Psoas muscle (tissue), 8 donors: ENCODE data around the gene PLXNB2. TPM values are rescaled to one million over a fixed set of nuclear protein-coding genes. Genes with fewer than 3 reads are reported as not detected.

Experiments used
- ATAC-seq, 4 donors: fragments of 200-7000 bp; cut with Tn5 transposase; one replicate each; pipeline ENCODE4 v1.9.1; 2020; ENCODE audit warnings: moderate library complexity in 3 of 4, mild to moderate bottlenecking in 2 of 4
- DNase-seq, 2 donors: peaks; one replicate each; pipeline ENCODE4 v3.0.0-alpha.2; 2020
- H3K27ac ChIP-seq: fragments of 200-600 bp; one replicate; pipeline ENCODE4 v1.8.0; 2022
- H3K27me3 ChIP-seq, 3 donors: fragments of 200-600 bp in 1 of 3; one replicate each; pipeline versions ENCODE4 v1.6.1 to v1.8.0; 2013 to 2022; ENCODE audit warnings: low read length in 2 of 3, mild to moderate bottlenecking in 2 of 3, moderate library complexity in 1 of 3; ENCODE audit not compliant: insufficient read depth in 3 of 3
- H3K36me3 ChIP-seq, 2 donors: fragments of 200-600 bp in 1 of 2; one replicate each; pipeline versions ENCODE4 v1.6.1 to v1.8.0; 2013 to 2022; ENCODE audit warnings: low read depth in 1 of 2, mild to moderate bottlenecking in 1 of 2, moderate library complexity in 1 of 2; ENCODE audit not compliant: insufficient read depth in 1 of 2
- H3K4me1 ChIP-seq: fragments of 200-600 bp; one replicate; pipeline ENCODE4 v1.8.0; 2022
- H3K4me3 ChIP-seq: fragments of 200-600 bp; one replicate; pipeline ENCODE4 v1.8.0; 2022; ENCODE audit warnings: mild to moderate bottlenecking
- H3K9me3 ChIP-seq: fragments of 200-600 bp; one replicate; pipeline ENCODE4 v1.8.0; 2022
- WGBS, 3 donors: extraction: QIAGEN DNeasy Blood & Tissue Kit; methylation state at CpG; one replicate each; pipeline versions ENCODE4 v1.1.6 to v1.1.7; 2013; 5-methylcytosine and 5-hydroxymethylcytosine counted together
- intact Hi-C, 2 donors: fragments of 100-400 bp; cut with DNase I; formaldehyde crosslinking; loops; one replicate each; pipeline versions ENCODE4 v1.11.0 to v1.14.2; 2022
- long read RNA-seq, 2 donors: library from polyadenylated mRNA; unstranded; transcript quantifications; one replicate each; pipeline ENCODE4 v2.0.0, GENCODE V29; 2021
- polyA plus RNA-seq, 3 donors: library from polyadenylated mRNA; stranded (reverse); fragments of 200-250 nt; gene quantifications; one replicate each; pipeline ENCODE4 v1.2.3, GENCODE V29; 2013
- total RNA-seq, 4 donors: library from RNA; stranded (reverse); fragmentation: NEBNext Ultra II Directional in 2 of 4; extraction: Animal tissue kit (Norgen Biotek cat#: 25700) in 2 of 4; gene quantifications; one replicate each; pipeline versions ENCODE4 v1.2.1 to v1.2.4, GENCODE V29; 2021 to 2023
- TF ChIP-seq, protein P1 (sequence below): fragments of 200-600 bp; IDR thresholded peaks from one replicate; pipeline ENCODE4 v1.8.0; 2022; ENCODE audit warnings: antibody characterized with exemption
- donor health status: healthy with polysubstance abuse.
- donor health status: DM: no; HTN: no; CAD: no; lungs with moderate emphysema.
- donor health status: Bipolar disorder and iron deficiency.
- donor health status: healthy.
- donor health status: DM: yes; HTN: yes; CAD: no.
- donor health status: DM: no; HTN: no; CAD: no.
- donor health status: DM: no; HTN: no; CAD: no.
- donor health status: DM: yes; HTN: yes; CAD: no.

PLXNB2 gene, protein sequence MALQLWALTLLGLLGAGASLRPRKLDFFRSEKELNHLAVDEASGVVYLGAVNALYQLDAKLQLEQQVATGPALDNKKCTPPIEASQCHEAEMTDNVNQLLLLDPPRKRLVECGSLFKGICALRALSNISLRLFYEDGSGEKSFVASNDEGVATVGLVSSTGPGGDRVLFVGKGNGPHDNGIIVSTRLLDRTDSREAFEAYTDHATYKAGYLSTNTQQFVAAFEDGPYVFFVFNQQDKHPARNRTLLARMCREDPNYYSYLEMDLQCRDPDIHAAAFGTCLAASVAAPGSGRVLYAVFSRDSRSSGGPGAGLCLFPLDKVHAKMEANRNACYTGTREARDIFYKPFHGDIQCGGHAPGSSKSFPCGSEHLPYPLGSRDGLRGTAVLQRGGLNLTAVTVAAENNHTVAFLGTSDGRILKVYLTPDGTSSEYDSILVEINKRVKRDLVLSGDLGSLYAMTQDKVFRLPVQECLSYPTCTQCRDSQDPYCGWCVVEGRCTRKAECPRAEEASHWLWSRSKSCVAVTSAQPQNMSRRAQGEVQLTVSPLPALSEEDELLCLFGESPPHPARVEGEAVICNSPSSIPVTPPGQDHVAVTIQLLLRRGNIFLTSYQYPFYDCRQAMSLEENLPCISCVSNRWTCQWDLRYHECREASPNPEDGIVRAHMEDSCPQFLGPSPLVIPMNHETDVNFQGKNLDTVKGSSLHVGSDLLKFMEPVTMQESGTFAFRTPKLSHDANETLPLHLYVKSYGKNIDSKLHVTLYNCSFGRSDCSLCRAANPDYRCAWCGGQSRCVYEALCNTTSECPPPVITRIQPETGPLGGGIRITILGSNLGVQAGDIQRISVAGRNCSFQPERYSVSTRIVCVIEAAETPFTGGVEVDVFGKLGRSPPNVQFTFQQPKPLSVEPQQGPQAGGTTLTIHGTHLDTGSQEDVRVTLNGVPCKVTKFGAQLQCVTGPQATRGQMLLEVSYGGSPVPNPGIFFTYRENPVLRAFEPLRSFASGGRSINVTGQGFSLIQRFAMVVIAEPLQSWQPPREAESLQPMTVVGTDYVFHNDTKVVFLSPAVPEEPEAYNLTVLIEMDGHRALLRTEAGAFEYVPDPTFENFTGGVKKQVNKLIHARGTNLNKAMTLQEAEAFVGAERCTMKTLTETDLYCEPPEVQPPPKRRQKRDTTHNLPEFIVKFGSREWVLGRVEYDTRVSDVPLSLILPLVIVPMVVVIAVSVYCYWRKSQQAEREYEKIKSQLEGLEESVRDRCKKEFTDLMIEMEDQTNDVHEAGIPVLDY (N-terminal part only)
- 10 to 100 TPM; 13.6 to 43.7 (median 15.0) TPM for total RNA-seq
- polyA plus RNA-seq, result 10 to 100 TPM in 1 of 3 donors, 1 to 10 TPM in 2; 3.9 to 11.6 (median 5.8) TPM
- long read RNA-seq, donor 1, partial matches to known transcripts, result 30 of 32 reads
- long read RNA-seq, donor 1, other reads (novel, unspliced or antisense), result 1 of 32 reads
- long read RNA-seq, donor 2, partial matches to known transcripts, result 14 of 19 reads
- long read RNA-seq, donor 2, other reads (novel, unspliced or antisense), result 4 of 19 reads

DNA sequence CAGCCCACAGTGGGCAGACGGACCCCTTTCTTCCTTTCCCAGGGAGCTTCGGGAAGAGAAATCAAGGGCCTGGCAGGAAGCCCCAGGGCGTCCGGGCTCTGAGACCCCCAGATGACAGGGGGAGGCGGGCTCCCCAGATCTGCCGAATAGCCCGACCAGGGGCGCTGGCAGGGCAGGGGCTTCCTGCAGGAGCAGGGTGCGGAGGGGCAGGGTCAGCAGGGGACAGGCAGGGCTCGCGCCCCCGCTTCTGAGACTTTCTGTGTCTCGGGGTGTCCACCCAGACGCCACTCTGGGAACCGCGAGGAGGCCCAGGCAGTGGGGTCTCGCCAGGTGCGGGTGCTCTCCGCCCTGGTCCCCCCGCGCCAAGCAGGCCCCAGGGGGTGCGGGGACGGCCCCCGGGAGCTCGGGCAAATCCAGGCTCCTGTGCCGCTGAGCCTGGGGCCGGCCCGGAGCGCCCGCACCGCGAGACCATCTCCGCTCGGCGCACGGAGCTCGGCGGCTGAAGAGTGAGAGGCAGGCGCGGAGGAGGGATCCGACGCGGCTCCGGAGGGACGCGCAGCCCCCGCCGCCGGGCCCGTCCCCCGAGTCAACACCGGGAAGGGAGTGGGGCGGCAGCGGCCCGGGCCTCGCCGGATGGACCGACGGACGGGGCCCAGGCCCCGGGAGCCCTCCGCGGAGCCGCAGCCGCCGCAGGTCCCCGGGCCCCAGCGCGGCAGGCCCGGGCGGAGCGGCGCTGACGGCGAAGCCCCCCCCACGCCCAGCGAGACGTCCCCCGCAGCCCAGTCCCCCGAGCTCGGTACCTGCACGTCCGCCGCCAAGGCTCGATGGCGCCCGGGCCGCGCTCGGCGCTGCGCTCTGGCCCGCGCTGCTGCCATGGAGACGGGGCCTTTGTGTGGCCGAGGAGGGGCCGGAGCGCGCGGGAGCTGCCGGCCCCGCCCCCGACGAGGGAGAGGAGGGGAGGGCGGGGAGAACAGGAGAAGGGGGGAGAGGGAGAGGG lies at the start of gene PLXNB2:
TSS of gene PLXNB2 (minus strand) at position 894 of the 997 bp plus-strand sequence. CDS start 17,062 bp downstream, outside the sequence.
- Histone ChIP-seq H3K4me3 (peak within 1 kb of the TSS; percentile 80), H3K4me1 (peaks cover 38% of the 10 kb centered on the region), H3K27me3 (peaks cover 0 to 6% (median 0%) of the 10 kb centered on the region in 3 donors), H3K9me3 (no peaks in the 10 kb centered on the region), H3K27ac (peak within 1 kb of the TSS; percentile 83), H3K36me3 (no peaks in the 10 kb centered on the region)
- peak; percentile 56 to 74 (median 62) for ATAC-seq
- intact Hi-C loops, result no loop called here
- TF ChIP-seq, protein P1, sequence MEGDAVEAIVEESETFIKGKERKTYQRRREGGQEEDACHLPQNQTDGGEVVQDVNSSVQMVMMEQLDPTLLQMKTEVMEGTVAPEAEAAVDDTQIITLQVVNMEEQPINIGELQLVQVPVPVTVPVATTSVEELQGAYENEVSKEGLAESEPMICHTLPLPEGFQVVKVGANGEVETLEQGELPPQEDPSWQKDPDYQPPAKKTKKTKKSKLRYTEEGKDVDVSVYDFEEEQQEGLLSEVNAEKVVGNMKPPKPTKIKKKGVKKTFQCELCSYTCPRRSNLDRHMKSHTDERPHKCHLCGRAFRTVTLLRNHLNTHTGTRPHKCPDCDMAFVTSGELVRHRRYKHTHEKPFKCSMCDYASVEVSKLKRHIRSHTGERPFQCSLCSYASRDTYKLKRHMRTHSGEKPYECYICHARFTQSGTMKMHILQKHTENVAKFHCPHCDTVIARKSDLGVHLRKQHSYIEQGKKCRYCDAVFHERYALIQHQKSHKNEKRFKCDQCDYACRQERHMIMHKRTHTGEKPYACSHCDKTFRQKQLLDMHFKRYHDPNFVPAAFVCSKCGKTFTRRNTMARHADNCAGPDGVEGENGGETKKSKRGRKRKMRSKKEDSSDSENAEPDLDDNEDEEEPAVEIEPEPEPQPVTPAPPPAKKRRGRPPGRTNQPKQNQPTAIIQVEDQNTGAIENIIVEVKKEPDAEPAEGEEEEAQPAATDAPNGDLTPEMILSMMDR, result no peak
- 1 to 5% (median 2%) methylated on average over 58 to 100 of the region's 105 CpGs for WGBS, 3 donors
- peak; percentile 87 to 88 for DNase-seq

DNA sequence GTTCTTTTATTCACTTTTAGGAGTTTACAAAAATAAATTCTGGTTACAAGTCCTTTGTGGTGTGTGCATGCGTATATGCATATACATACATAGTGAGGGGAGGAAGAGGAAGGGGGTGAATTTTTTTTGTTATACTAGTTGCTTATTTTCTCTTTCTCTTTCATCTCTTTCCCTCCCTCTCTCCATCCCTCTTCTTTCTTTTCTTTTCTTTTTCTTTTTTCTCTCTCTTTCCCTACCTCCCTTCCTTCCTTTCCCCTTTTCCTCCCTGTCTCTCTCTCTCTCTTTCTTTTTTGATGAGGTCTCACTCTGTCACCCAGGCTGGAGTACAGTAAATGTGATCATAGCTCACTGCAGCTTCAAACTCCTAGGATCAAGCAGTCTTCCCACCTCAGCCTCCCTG lies 49.8 kb upstream of the PLXNB2 start:
- no peak for DNase-seq
- Histone ChIP-seq H3K27ac (no peak overlapping the region), H3K4me1 (no peaks in the 10 kb centered on the region), H3K36me3 (peaks cover 6 to 31% of the 10 kb centered on the region in 2 donors), H3K4me3 (no peak overlapping the region), H3K27me3 (no peaks in the 10 kb centered on the region), H3K9me3 (no peaks in the 10 kb centered on the region)
- TF ChIP-seq, protein P1, result no peak
- WGBS, 3 donors, result 86 to 90% (median 86%) methylated on average over 1 of the region's 1 CpG
- intact Hi-C loops, result no loop called here
- no peak for ATAC-seq

DNA sequence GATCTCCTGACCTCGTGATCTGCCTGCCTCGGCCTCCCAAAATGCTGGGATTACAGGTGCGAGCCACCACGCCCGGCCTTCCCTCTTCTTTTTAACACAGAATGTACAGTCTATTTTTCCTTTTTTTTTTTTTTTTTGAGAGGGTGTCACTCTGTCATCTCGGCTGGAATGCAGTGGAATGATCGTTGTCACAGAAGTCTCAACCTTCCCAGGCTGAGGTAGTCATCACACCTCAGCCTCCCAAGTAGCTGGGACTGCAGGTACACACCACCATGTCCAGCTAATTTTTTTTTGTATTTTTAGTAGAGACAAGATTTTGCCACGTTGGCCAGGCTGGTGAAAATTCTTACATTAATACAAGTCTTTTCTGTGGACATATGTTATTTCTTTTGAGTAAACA lies 48.7 kb upstream of the PLXNB2 start:
- 92 to 94% (median 93%) methylated on average over 8 of the region's 8 CpGs for WGBS, 3 donors
- TF ChIP-seq, protein P1, result no peak
- no peak overlapping the region for H3K4me3 ChIP-seq
- ATAC-seq (no peak), DNase-seq (no peak)
- H3K4me1 ChIP-seq, result no peaks in the 10 kb centered on the region
- no peaks in the 10 kb centered on the region for H3K9me3 ChIP-seq
- H3K36me3 ChIP-seq, result peaks cover 6 to 34% of the 10 kb centered on the region in 2 donors
- intact Hi-C loops, result no loop called here
- H3K27ac ChIP-seq, result no peak overlapping the region
- no peaks in the 10 kb centered on the region for H3K27me3 ChIP-seq
